Osteocyte (in vitro differentiated cells): Measurements from ENCODE around the gene XYLT2. TPM values are rescaled to one million over a fixed set of nuclear protein-coding genes. Genes with fewer than 3 reads are reported as not detected.

Experiments
- DNase-seq: peaks from one replicate; pipeline ENCODE4 v3.0.0; 2021; ENCODE audit warnings: mixed read lengths; ENCODE audit not compliant: unreplicated experiment; ENCODE audit errors: extremely low spot score
- H3K27ac Mint-ChIP-seq: one replicate; pipeline ENCODE4 v1.8.0; 2021; ENCODE audit warnings: mild to moderate bottlenecking, mixed read lengths; ENCODE audit not compliant: unreplicated experiment
- H3K27me3 Mint-ChIP-seq: one replicate; pipeline ENCODE4 v1.8.0; 2021; ENCODE audit warnings: mixed read lengths; ENCODE audit not compliant: unreplicated experiment
- H3K36me3 Mint-ChIP-seq: one replicate; pipeline ENCODE4 v1.8.0; 2021; ENCODE audit warnings: mixed read lengths; ENCODE audit not compliant: unreplicated experiment
- H3K4me1 Mint-ChIP-seq: one replicate; pipeline ENCODE4 v1.8.0; 2021; ENCODE audit warnings: mixed read lengths; ENCODE audit not compliant: unreplicated experiment
- H3K4me3 Mint-ChIP-seq: one replicate; pipeline ENCODE4 v1.8.0; 2021; ENCODE audit warnings: mild to moderate bottlenecking, moderate library complexity, mixed read lengths; ENCODE audit not compliant: unreplicated experiment
- H3K9me3 Mint-ChIP-seq: one replicate; pipeline ENCODE4 v1.8.0; 2021; ENCODE audit warnings: mixed read lengths; ENCODE audit not compliant: unreplicated experiment
- total RNA-seq: library from RNA; stranded (reverse); gene quantifications from 2 replicates; pipeline ENCODE4 v1.2.1, GENCODE V29; 2021
- TF ChIP-seq, protein P1 (sequence below): fragments of 200-600 bp; sonication (generic); IDR thresholded peaks from 2 replicates; pipeline ENCODE4 v1.5.0; 2021; ENCODE audit warnings: antibody characterized with exemption, mild to moderate bottlenecking, moderate library complexity

XYLT2 gene
- total RNA-seq, 1 donor from 2014 or later: 32.0 TPM

GRCh38 chr17:50407921-50408320, 62.0 kb downstream of the XYLT2 start:
- no peak overlapping the region for H3K27ac Mint-ChIP-seq
- no peaks in the 10 kb centered on the region for H3K36me3 Mint-ChIP-seq
- no peak overlapping the region for H3K4me3 Mint-ChIP-seq
- TF ChIP-seq, protein P1, sequence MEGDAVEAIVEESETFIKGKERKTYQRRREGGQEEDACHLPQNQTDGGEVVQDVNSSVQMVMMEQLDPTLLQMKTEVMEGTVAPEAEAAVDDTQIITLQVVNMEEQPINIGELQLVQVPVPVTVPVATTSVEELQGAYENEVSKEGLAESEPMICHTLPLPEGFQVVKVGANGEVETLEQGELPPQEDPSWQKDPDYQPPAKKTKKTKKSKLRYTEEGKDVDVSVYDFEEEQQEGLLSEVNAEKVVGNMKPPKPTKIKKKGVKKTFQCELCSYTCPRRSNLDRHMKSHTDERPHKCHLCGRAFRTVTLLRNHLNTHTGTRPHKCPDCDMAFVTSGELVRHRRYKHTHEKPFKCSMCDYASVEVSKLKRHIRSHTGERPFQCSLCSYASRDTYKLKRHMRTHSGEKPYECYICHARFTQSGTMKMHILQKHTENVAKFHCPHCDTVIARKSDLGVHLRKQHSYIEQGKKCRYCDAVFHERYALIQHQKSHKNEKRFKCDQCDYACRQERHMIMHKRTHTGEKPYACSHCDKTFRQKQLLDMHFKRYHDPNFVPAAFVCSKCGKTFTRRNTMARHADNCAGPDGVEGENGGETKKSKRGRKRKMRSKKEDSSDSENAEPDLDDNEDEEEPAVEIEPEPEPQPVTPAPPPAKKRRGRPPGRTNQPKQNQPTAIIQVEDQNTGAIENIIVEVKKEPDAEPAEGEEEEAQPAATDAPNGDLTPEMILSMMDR: no peak
- no peak for DNase-seq
- H3K9me3 Mint-ChIP-seq: no peaks in the 10 kb centered on the region
- H3K4me1 Mint-ChIP-seq: no peaks in the 10 kb centered on the region
- peaks cover 45% of the 10 kb centered on the region for H3K27me3 Mint-ChIP-seq

Other genes with a start within 250 kb of the XYLT2 start
- gene SAMD14, start 216.0 kb upstream of the XYLT2 start, total RNA-seq: 36.1 and 36.8 TPM in 2 replicates
- gene PPP1R9B, start 195.4 kb upstream of the XYLT2 start, total RNA-seq: 175 and 176 TPM in 2 replicates
- gene SGCA, start 180.1 kb upstream of the XYLT2 start, total RNA-seq: 12.0 and 13.0 TPM in 2 replicates
- 25,918 and 28,023 TPM in 2 replicates for gene COL1A1, start 144.5 kb upstream of the XYLT2 start, total RNA-seq
- gene TMEM92, start 71.7 kb upstream of the XYLT2 start, total RNA-seq: 4.3 and 6.6 TPM in 2 replicates
- 54.5 and 59.0 TPM in 2 replicates for gene MRPL27, start 27.1 kb downstream of the XYLT2 start, total RNA-seq
- gene EME1, start 27.1 kb downstream of the XYLT2 start, total RNA-seq: 2.8 and 3.6 TPM in 2 replicates
- 87.0 and 87.2 TPM in 2 replicates for gene LRRC59, start 51.4 kb downstream of the XYLT2 start, total RNA-seq
- gene ACSF2, start 80.1 kb downstream of the XYLT2 start, total RNA-seq: 25.4 and 28.1 TPM in 2 replicates
- gene CHAD, start 122.8 kb downstream of the XYLT2 start, total RNA-seq: not detected in 2 replicates
- gene RSAD1, start 132.7 kb downstream of the XYLT2 start, total RNA-seq: 36.7 and 37.5 TPM in 2 replicates
- gene MYCBPAP, start 162.3 kb downstream of the XYLT2 start, total RNA-seq: 0.46 and 0.81 TPM in 2 replicates
- not detected in 2 replicates for gene EPN3, start 186.6 kb downstream of the XYLT2 start, total RNA-seq
- gene SPATA20, start 201.0 kb downstream of the XYLT2 start, total RNA-seq: 55.0 and 58.1 TPM in 2 replicates
- 0.10 and 0.11 TPM in 2 replicates for gene CACNA1G, start 214.6 kb downstream of the XYLT2 start, total RNA-seq